HG03571 (cell line): Measurements from ENCODE around the gene SPDYC.

ENCODE experiments used
- ATAC-seq: cut with Tn5 transposase; IDR thresholded peaks from one replicate; pipeline ENCODE4 v1.9.1; 2021; ENCODE audit not compliant: unreplicated experiment

Gene SPDYC

DNA sequence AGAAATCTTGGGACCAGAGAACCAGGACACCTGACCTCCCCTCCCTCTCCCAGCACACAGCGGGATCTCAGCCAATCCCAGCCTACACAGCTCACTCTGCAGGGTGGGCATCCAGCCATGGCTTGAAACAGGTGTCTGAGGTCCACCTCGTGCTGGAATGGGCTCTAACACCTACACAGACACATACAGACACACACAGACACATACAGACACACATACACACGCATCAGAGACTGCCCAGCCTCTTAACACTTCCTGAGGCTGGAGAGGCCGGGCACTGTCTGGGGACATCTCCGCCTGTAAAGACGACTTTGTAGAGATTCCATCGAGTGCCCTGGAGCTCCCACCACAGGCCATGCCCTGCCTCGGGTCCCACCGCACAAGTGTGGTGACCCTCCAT is 48.4 kb downstream of the SPDYC start:
- ATAC-seq = no peak

DNA sequence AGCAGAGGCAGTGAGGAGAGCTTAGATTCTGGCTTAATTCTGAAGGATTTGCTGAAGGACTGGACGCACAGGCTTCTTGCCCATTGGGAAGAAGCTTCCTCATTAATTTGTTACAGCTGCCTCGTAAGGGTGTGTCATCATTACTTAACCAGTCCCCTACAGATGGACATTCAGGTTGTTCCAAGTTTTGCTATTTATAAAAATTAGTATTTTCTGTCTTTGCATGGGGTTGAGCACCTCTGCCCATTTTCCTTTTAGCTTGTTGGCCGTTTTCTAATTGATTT is 49.8 kb downstream of the SPDYC start:
- ATAC-seq = no peak

DNA sequence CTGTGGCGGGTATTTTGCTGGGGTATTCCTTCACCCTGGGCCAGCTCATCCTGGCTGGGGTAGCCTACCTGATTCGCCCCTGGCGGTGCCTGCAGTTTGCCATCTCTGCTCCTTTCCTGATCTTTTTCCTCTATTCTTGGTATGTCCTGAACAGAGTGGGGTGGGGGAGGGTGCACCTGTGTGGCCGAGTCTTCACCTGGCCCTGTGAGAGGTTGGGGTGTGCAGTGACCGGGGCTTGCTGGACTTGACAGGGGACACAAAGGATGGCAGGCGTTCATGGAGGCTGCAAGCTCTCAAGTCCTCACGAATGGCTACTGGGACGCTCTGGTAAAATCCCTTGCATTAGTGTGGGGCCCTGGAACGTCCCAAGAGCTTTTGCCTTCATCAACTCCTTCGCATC is 51.0 kb downstream of the SPDYC start:
- no peak for ATAC-seq
